Measurements from ENCODE around the gene ASPHD1.
"Not testable (repeated sequence)": the region's sequence is repeated elsewhere in the genome, so short reads cannot be mapped to it uniquely, and the experiment has no call there.

DNA sequence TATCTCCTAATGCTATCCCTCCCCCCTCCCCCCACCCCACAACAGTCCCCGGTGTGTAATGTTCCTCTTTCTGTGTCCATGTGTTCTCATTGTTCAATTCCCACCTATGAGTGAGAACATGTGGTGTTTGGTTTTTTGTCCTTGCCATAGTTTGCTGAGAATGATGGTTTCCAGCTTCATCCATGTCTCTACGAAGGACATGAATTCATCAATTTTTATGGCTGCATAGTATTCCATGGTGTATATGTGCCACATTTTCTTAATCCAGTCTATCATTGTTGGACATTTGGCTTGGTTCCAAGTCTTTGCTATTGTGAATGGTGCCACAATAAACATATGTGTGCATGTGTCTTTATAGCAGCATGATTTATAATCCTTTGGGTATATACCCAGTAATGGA, 31.5 kb downstream of the ASPHD1 start:
- TF ChIP-seq, protein P1, sequence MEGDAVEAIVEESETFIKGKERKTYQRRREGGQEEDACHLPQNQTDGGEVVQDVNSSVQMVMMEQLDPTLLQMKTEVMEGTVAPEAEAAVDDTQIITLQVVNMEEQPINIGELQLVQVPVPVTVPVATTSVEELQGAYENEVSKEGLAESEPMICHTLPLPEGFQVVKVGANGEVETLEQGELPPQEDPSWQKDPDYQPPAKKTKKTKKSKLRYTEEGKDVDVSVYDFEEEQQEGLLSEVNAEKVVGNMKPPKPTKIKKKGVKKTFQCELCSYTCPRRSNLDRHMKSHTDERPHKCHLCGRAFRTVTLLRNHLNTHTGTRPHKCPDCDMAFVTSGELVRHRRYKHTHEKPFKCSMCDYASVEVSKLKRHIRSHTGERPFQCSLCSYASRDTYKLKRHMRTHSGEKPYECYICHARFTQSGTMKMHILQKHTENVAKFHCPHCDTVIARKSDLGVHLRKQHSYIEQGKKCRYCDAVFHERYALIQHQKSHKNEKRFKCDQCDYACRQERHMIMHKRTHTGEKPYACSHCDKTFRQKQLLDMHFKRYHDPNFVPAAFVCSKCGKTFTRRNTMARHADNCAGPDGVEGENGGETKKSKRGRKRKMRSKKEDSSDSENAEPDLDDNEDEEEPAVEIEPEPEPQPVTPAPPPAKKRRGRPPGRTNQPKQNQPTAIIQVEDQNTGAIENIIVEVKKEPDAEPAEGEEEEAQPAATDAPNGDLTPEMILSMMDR (IDR thresholded peaks at IDR 0.05): not testable (repeated sequence)
- TF ChIP-seq POLR2A, EP300 (IDR thresholded peaks at IDR 0.05): not testable (repeated sequence)
